ENCODE results near the gene MAP2K5. TPM values are rescaled to one million over a fixed set of nuclear protein-coding genes. Genes with fewer than 3 reads are reported as not detected.

MAP2K5 gene
- total and polyA plus RNA-seq, 7 donors, result 9.8 to 24.0 (median 16.5) TPM

- intact Hi-C loops (cut with DNase I), result no loop called here
- H3K9me3 ChIP-seq, result no peaks in the 10 kb centered on the region
- no peak overlapping the region for H3K4me3 ChIP-seq
- 89 to 95% (median 94%) methylated on average over 4 of the region's 4 CpGs for WGBS, 3 donors
- peaks cover 5% of the 10 kb centered on the region for H3K4me1 ChIP-seq
- H3K27ac ChIP-seq, result no peak overlapping the region
- ATAC-seq (no peak), DNase-seq (no peak)
- no peaks in the 10 kb centered on the region for H3K27me3 ChIP-seq (ENCODE audit: insufficient read depth in 3 of 3, low read length in 2 of 3)
- TF ChIP-seq, protein P1, sequence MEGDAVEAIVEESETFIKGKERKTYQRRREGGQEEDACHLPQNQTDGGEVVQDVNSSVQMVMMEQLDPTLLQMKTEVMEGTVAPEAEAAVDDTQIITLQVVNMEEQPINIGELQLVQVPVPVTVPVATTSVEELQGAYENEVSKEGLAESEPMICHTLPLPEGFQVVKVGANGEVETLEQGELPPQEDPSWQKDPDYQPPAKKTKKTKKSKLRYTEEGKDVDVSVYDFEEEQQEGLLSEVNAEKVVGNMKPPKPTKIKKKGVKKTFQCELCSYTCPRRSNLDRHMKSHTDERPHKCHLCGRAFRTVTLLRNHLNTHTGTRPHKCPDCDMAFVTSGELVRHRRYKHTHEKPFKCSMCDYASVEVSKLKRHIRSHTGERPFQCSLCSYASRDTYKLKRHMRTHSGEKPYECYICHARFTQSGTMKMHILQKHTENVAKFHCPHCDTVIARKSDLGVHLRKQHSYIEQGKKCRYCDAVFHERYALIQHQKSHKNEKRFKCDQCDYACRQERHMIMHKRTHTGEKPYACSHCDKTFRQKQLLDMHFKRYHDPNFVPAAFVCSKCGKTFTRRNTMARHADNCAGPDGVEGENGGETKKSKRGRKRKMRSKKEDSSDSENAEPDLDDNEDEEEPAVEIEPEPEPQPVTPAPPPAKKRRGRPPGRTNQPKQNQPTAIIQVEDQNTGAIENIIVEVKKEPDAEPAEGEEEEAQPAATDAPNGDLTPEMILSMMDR (IDR thresholded peaks at IDR 0.05), result no peak
- peaks cover 0 to 7% of the 10 kb centered on the region in 2 donors for H3K36me3 ChIP-seq (ENCODE audit: insufficient read depth in 1 of 2, low read depth in 1 of 2)
Measured at GRCh38 chr15:67558502-67558901, 16.0 kb downstream of the MAP2K5 start.

DNA sequence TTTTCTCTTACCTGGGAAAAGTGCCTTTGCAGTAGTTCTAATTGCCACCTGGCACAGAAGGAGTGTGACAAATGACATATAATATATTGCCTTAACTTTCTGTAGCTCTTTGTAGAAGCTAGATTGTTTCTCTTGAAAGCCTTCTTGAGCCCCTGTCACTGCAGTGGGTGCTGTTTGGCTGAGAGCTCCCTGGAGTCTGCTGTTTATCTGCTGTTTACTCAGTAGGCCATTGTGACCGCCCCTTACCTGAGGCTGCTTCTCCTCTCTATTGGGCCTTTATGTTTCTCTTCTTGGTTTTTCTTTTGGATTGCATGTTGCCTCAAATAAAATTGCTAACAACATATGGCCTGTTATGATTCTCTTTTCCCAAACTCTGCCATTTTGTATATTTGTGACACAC is 16.7 kb downstream of the MAP2K5 start:
- WGBS, 3 donors, result 87 to 100% (median 97%) methylated on average over 1 of the region's 1 CpG
- Histone ChIP-seq H3K36me3 (ENCODE audit: insufficient read depth in 1 of 2, low read depth in 1 of 2) (peaks cover 0 to 8% of the 10 kb centered on the region in 2 donors), H3K4me1 (peaks cover 5% of the 10 kb centered on the region), H3K4me3 (no peak overlapping the region), H3K27me3 (ENCODE audit: insufficient read depth in 3 of 3, low read length in 2 of 3) (no peaks in the 10 kb centered on the region), H3K9me3 (no peaks in the 10 kb centered on the region), H3K27ac (no peak overlapping the region)
- no peak for ATAC-seq
- intact Hi-C loops (cut with DNase I), result no loop called here
- no peak for DNase-seq
- TF ChIP-seq, protein P1 (IDR thresholded peaks at IDR 0.05), result no peak

- DNase-seq (no peak), ATAC-seq (no peak)
- intact Hi-C loops (cut with DNase I), result no loop called here
- TF ChIP-seq, protein P1 (IDR thresholded peaks at IDR 0.05), result no peak
- H3K4me3 ChIP-seq, result no peak overlapping the region
- no peaks in the 10 kb centered on the region for H3K27me3 ChIP-seq (ENCODE audit: insufficient read depth in 3 of 3, low read length in 2 of 3)
- H3K36me3 ChIP-seq (ENCODE audit: insufficient read depth in 1 of 2, low read depth in 1 of 2), result peaks cover 0 to 8% of the 10 kb centered on the region in 2 donors
- 68 to 85% (median 76%) methylated on average over 2 of the region's 2 CpGs for WGBS, 3 donors
- peaks cover 5% of the 10 kb centered on the region for H3K4me1 ChIP-seq
- no peak overlapping the region for H3K27ac ChIP-seq
- H3K9me3 ChIP-seq, result no peaks in the 10 kb centered on the region
Measured at GRCh38 chr15:67559576-67559975, 17.1 kb downstream of the MAP2K5 start.

GRCh38 chr15:67560320-67560719 is 17.8 kb downstream of the MAP2K5 start:
- Histone ChIP-seq H3K9me3 (no peaks in the 10 kb centered on the region), H3K27me3 (ENCODE audit: insufficient read depth in 3 of 3, low read length in 2 of 3) (no peaks in the 10 kb centered on the region), H3K4me1 (peaks cover 5% of the 10 kb centered on the region), H3K36me3 (ENCODE audit: insufficient read depth in 1 of 2, low read depth in 1 of 2) (peaks cover 0 to 8% of the 10 kb centered on the region in 2 donors), H3K4me3 (no peak overlapping the region), H3K27ac (no peak overlapping the region)
- ATAC-seq, result no peak
- TF ChIP-seq, protein P1 (IDR thresholded peaks at IDR 0.05), result no peak
- intact Hi-C loops (cut with DNase I), result no loop called here
- no peak for DNase-seq
- WGBS, 3 donors, result 88 to 90% (median 88%) methylated on average over 1 of the region's 1 CpG

- TF ChIP-seq, protein P1 (IDR thresholded peaks at IDR 0.05), result no peak
- no peak for DNase-seq
- no peak for ATAC-seq
- H3K9me3 ChIP-seq, result no peaks in the 10 kb centered on the region
- no peak overlapping the region for H3K4me3 ChIP-seq
- intact Hi-C loops (cut with DNase I), result no loop called here
- H3K27me3 ChIP-seq (ENCODE audit: insufficient read depth in 3 of 3, low read length in 2 of 3), result no peaks in the 10 kb centered on the region
- H3K4me1 ChIP-seq, result peaks cover 5% of the 10 kb centered on the region
- peaks cover 0 to 8% of the 10 kb centered on the region in 2 donors for H3K36me3 ChIP-seq (ENCODE audit: insufficient read depth in 1 of 2, low read depth in 1 of 2)
- H3K27ac ChIP-seq, result no peak overlapping the region
- WGBS, 3 donors, result 94 to 95% (median 95%) methylated on average over 5 of the region's 5 CpGs
Measured at GRCh38 chr15:67563092-67563491, 20.6 kb downstream of the MAP2K5 start.

Data from psoas muscle (tissue), 8 donors.